Fibroblast of the aortic adventitia (primary cell): ENCODE results near the gene ZNF630. TPM values are rescaled to one million over a fixed set of nuclear protein-coding genes. Genes with fewer than 3 reads are reported as not detected.
"Not testable (repeated sequence)": the region's sequence is repeated elsewhere in the genome, so short reads cannot be mapped to it uniquely, and the experiment has no call there.

Experiments used
- DNase-seq: peaks from one replicate; pipeline ENCODE4 v3.0.0-alpha.2; 2010; ENCODE audit warnings: low read depth
- H3K4me3 ChIP-seq: 2 replicates; pipeline ENCODE4 v1.5.1; 2011; ENCODE audit warnings: low read depth, mild to moderate bottlenecking, control low read depth, low read length, moderate library complexity
- CTCF ChIP-seq: IDR thresholded peaks from 2 replicates; pipeline ENCODE4 v1.5.1; 2011; ENCODE audit warnings: mild to moderate bottlenecking, low read length, control low read depth, inconsistent platforms; ENCODE audit not compliant: insufficient read depth
- total RNA-seq: library from RNA; depleted of rRNA; stranded (reverse); fragments of >200 nt; gene quantifications from 2 replicates; pipeline ENCODE4 v1.2.3, GENCODE V29; 2012; ENCODE audit warnings: low replicate concordance

Gene ZNF630
- total RNA-seq, 1 donor, result 0.81 TPM

GRCh38 chrX:48030237-48030636, 41.2 kb downstream of the ZNF630 start:
- no peak for DNase-seq
- H3K4me3 ChIP-seq, result no peak overlapping the region
- TF ChIP-seq CTCF, result no peak

GRCh38 chrX:48028091-48028490, 43.3 kb downstream of the ZNF630 start:
- no peak overlapping the region for H3K4me3 ChIP-seq
- TF ChIP-seq CTCF, result no peak
- DNase-seq, result no peak

GRCh38 chrX:48027545-48027944, 43.9 kb downstream of the ZNF630 start:
- DNase-seq, H3K4me3 ChIP-seq: not testable (repeated sequence)

- peak; percentile 72 for DNase-seq
- no peak overlapping the region for H3K4me3 ChIP-seq
- peak; percentile 55 for TF ChIP-seq CTCF
Observed at GRCh38 chrX:48025561-48025960, 45.9 kb downstream of the ZNF630 start.

GRCh38 chrX:48022738-48023137, 48.7 kb downstream of the ZNF630 start:
- no peak for TF ChIP-seq CTCF
- no peak for DNase-seq
- no peak overlapping the region for H3K4me3 ChIP-seq

GRCh38 chrX:48022100-48022499, 49.3 kb downstream of the ZNF630 start:
- TF ChIP-seq CTCF, result no peak

GRCh38 chrX:48021026-48021900, 50.2 kb downstream of the ZNF630 start:
- DNase-seq, result peak; percentile 92
- TF ChIP-seq CTCF, result no peak
- H3K4me3 ChIP-seq, result peak overlapping the region; percentile 77

More at GRCh38 chrX:48022100-48022499, 49.3 kb downstream of the ZNF630 start:
- DNase-seq, result no peak
- H3K4me3 ChIP-seq, result no peak overlapping the region

- H3K4me3 ChIP-seq, result not testable (repeated sequence)
Observed at GRCh38 chrX:48020472-48020871, 51.0 kb downstream of the ZNF630 start.

GRCh38 chrX:48019892-48020291, 51.5 kb downstream of the ZNF630 start:
- DNase-seq, H3K4me3 ChIP-seq: not testable (repeated sequence)

More at GRCh38 chrX:48020472-48020871, 51.0 kb downstream of the ZNF630 start:
- not testable (repeated sequence) for DNase-seq

- DNase-seq, H3K4me3 ChIP-seq: not testable (repeated sequence)
Observed at GRCh38 chrX:48016583-48017310, 54.7 kb downstream of the ZNF630 start.
